Measurements from ENCODE around the gene SMYD3. TPM values are rescaled to one million over a fixed set of nuclear protein-coding genes. Genes with fewer than 3 reads are reported as not detected.

Gene SMYD3
- total and polyA plus RNA-seq, 2 of the 13 experiments (the other 11 are each of a cell fraction or from before 2014, with no cell fraction given) = 27.7 to 35.8 TPM

DNA sequence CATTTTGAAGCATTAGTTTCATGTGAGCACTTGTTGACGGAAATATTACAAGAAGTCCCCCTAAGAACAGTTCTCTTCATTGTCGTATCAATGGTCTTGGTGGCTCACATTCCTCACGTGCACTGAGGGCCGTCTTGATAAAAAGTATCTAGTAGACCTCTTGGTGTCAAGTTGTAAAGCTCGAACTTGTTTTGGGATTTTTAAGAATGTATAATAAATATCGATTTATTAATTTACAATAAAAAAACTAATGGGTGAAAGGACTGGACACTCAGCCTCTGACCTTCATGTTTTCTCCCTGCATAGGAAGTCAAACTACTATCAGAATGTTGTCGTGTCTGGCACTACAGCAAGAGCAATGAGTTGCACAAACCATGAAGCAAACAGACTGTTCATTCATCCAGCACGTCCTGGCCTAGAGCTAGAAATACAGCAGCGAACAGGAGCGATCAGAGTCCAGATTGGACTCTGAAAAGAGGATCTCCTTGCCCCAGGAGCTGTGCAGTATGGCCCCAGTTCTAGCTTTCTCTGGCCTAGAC lies 319.2 kb downstream of the SMYD3 start (continued):
- TF ChIP-seq, protein P1, sequence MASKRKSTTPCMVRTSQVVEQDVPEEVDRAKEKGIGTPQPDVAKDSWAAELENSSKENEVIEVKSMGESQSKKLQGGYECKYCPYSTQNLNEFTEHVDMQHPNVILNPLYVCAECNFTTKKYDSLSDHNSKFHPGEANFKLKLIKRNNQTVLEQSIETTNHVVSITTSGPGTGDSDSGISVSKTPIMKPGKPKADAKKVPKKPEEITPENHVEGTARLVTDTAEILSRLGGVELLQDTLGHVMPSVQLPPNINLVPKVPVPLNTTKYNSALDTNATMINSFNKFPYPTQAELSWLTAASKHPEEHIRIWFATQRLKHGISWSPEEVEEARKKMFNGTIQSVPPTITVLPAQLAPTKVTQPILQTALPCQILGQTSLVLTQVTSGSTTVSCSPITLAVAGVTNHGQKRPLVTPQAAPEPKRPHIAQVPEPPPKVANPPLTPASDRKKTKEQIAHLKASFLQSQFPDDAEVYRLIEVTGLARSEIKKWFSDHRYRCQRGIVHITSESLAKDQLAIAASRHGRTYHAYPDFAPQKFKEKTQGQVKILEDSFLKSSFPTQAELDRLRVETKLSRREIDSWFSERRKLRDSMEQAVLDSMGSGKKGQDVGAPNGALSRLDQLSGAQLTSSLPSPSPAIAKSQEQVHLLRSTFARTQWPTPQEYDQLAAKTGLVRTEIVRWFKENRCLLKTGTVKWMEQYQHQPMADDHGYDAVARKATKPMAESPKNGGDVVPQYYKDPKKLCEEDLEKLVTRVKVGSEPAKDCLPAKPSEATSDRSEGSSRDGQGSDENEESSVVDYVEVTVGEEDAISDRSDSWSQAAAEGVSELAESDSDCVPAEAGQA (IDR thresholded peaks at IDR 0.05; ENCODE audit: low read depth) = no peak
- TF ChIP-seq, protein P1 (CRISPR knock-in tag; IDR thresholded peaks at IDR 0.05; ENCODE audit: borderline replicate concordance) = no peak
- TF ChIP-seq ADNP (CRISPR knock-in tag; IDR thresholded peaks at IDR 0.05) (0 out of 2 replicates have a peak, but pooled peaks have one; percentile 36), ZNF501 (CRISPR knock-in tag; IDR thresholded peaks at IDR 0.05) (no peak), XRCC5 (optimal IDR thresholded peaks at IDR 0.05; ENCODE audit: low read length) (peak; percentile 41), NKX3-1 (CRISPR knock-in tag; IDR thresholded peaks at IDR 0.05) (no peak), NBN (conservative IDR thresholded peaks at IDR 0.05) (no peak), PRPF4 (IDR thresholded peaks at IDR 0.05; ENCODE audit: low read depth, low read length, poor library complexity, severe bottlenecking) (no peak), PHF21A (CRISPR knock-in tag; IDR thresholded peaks at IDR 0.05) (peak; percentile 74), ZNF552 (CRISPR knock-in tag; IDR thresholded peaks at IDR 0.05; ENCODE audit: borderline replicate concordance) (no peak), ZNF615 (CRISPR knock-in tag; IDR thresholded peaks at IDR 0.05; ENCODE audit: borderline replicate concordance) (no peak), NFRKB (IDR thresholded peaks at IDR 0.05) (no peak), ASH2L (IDR thresholded peaks at IDR 0.05; ENCODE audit: insufficient read length, low read depth, low read length) (peak; percentile 27), ZSCAN20 (CRISPR knock-in tag; IDR thresholded peaks at IDR 0.05; ENCODE audit: borderline replicate concordance) (no peak), BHLHE40 (IDR thresholded peaks at IDR 0.05; ENCODE audit: low read length) (no peak), ZNF432 (CRISPR knock-in tag; IDR thresholded peaks at IDR 0.05; ENCODE audit: borderline replicate concordance) (no peak), MEIS1 (CRISPR knock-in tag; IDR thresholded peaks at IDR 0.05; ENCODE audit: borderline replicate concordance) (no peak)
- TF ChIP-seq, protein P2, sequence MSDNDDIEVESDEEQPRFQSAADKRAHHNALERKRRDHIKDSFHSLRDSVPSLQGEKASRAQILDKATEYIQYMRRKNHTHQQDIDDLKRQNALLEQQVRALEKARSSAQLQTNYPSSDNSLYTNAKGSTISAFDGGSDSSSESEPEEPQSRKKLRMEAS (IDR thresholded peaks at IDR 0.05) = 0 out of 2 replicates have a peak, but pooled peaks have one; percentile 26
- TF ChIP-seq, protein P3, sequence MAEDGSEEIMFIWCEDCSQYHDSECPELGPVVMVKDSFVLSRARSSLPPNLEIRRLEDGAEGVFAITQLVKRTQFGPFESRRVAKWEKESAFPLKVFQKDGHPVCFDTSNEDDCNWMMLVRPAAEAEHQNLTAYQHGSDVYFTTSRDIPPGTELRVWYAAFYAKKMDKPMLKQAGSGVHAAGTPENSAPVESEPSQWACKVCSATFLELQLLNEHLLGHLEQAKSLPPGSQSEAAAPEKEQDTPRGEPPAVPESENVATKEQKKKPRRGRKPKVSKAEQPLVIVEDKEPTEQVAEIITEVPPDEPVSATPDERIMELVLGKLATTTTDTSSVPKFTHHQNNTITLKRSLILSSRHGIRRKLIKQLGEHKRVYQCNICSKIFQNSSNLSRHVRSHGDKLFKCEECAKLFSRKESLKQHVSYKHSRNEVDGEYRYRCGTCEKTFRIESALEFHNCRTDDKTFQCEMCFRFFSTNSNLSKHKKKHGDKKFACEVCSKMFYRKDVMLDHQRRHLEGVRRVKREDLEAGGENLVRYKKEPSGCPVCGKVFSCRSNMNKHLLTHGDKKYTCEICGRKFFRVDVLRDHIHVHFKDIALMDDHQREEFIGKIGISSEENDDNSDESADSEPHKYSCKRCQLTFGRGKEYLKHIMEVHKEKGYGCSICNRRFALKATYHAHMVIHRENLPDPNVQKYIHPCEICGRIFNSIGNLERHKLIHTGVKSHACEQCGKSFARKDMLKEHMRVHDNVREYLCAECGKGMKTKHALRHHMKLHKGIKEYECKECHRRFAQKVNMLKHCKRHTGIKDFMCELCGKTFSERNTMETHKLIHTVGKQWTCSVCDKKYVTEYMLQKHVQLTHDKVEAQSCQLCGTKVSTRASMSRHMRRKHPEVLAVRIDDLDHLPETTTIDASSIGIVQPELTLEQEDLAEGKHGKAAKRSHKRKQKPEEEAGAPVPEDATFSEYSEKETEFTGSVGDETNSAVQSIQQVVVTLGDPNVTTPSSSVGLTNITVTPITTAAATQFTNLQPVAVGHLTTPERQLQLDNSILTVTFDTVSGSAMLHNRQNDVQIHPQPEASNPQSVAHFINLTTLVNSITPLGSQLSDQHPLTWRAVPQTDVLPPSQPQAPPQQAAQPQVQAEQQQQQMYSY (CRISPR knock-in tag; IDR thresholded peaks at IDR 0.05) = no peak
- TF ChIP-seq, protein P4, sequence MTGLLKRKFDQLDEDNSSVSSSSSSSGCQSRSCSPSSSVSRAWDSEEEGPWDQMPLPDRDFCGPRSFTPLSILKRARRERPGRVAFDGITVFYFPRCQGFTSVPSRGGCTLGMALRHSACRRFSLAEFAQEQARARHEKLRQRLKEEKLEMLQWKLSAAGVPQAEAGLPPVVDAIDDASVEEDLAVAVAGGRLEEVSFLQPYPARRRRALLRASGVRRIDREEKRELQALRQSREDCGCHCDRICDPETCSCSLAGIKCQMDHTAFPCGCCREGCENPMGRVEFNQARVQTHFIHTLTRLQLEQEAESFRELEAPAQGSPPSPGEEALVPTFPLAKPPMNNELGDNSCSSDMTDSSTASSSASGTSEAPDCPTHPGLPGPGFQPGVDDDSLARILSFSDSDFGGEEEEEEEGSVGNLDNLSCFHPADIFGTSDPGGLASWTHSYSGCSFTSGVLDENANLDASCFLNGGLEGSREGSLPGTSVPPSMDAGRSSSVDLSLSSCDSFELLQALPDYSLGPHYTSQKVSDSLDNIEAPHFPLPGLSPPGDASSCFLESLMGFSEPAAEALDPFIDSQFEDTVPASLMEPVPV (CRISPR knock-in tag; IDR thresholded peaks at IDR 0.05) = no peak
